ENCODE data around the gene ARMC6. TPM values are rescaled to one million over a fixed set of nuclear protein-coding genes. Genes with fewer than 3 reads are reported as not detected.
"Not testable (repeated sequence)": the region's sequence is repeated elsewhere in the genome, so short reads cannot be mapped to it uniquely, and the experiment has no call there.

Gene ARMC6
- polyA plus RNA-seq, 1 donor from 2014 or later: 74.4 TPM

DNA sequence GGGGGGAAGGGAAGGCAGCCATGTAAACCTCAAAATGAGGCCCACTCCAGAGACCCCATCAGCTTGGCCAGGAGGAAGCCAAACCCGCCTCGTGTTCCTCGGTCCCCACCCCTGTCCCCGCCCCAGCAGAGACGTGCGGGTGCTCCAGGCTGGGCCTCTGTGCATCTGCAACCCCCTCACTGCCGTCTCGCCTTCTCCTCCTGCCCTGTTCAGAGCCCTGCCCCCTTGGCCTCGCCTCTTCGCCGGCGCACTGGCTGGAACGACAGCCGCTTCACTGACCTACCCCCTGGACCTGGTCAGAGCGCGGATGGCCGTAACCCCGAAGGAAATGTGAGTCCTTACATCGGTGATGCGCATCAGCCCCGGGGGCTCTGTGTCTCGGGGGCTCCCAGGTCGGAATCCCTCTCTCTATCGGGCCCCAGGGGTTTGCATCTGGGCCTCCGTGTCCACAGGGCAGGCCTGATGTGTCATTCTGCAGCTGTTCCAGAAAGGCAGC, 72.7 kb downstream of the ARMC6 start:
- H3K9me3 ChIP-seq (ENCODE audit: low read length): no peaks in the 10 kb centered on the region
- TF ChIP-seq RAD21 (conservative IDR thresholded peaks at IDR 0.05): no peak
- TF ChIP-seq EP300 (conservative IDR thresholded peaks at IDR 0.05; ENCODE audit: poor library complexity, severe bottlenecking): no peak
- TF ChIP-seq, protein P1, sequence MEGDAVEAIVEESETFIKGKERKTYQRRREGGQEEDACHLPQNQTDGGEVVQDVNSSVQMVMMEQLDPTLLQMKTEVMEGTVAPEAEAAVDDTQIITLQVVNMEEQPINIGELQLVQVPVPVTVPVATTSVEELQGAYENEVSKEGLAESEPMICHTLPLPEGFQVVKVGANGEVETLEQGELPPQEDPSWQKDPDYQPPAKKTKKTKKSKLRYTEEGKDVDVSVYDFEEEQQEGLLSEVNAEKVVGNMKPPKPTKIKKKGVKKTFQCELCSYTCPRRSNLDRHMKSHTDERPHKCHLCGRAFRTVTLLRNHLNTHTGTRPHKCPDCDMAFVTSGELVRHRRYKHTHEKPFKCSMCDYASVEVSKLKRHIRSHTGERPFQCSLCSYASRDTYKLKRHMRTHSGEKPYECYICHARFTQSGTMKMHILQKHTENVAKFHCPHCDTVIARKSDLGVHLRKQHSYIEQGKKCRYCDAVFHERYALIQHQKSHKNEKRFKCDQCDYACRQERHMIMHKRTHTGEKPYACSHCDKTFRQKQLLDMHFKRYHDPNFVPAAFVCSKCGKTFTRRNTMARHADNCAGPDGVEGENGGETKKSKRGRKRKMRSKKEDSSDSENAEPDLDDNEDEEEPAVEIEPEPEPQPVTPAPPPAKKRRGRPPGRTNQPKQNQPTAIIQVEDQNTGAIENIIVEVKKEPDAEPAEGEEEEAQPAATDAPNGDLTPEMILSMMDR (IDR thresholded peaks at IDR 0.05; ENCODE audit: poor library complexity, severe bottlenecking): no peak
- no peak for TF ChIP-seq TAF1 (IDR thresholded peaks at IDR 0.05; ENCODE audit: low read depth)
- TF ChIP-seq, protein P2, sequence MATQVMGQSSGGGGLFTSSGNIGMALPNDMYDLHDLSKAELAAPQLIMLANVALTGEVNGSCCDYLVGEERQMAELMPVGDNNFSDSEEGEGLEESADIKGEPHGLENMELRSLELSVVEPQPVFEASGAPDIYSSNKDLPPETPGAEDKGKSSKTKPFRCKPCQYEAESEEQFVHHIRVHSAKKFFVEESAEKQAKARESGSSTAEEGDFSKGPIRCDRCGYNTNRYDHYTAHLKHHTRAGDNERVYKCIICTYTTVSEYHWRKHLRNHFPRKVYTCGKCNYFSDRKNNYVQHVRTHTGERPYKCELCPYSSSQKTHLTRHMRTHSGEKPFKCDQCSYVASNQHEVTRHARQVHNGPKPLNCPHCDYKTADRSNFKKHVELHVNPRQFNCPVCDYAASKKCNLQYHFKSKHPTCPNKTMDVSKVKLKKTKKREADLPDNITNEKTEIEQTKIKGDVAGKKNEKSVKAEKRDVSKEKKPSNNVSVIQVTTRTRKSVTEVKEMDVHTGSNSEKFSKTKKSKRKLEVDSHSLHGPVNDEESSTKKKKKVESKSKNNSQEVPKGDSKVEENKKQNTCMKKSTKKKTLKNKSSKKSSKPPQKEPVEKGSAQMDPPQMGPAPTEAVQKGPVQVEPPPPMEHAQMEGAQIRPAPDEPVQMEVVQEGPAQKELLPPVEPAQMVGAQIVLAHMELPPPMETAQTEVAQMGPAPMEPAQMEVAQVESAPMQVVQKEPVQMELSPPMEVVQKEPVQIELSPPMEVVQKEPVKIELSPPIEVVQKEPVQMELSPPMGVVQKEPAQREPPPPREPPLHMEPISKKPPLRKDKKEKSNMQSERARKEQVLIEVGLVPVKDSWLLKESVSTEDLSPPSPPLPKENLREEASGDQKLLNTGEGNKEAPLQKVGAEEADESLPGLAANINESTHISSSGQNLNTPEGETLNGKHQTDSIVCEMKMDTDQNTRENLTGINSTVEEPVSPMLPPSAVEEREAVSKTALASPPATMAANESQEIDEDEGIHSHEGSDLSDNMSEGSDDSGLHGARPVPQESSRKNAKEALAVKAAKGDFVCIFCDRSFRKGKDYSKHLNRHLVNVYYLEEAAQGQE (IDR thresholded peaks at IDR 0.05; ENCODE audit: borderline replicate concordance): no peak
- no peak for TF ChIP-seq SMC3 (conservative IDR thresholded peaks at IDR 0.05; ENCODE audit: poor library complexity)
- TF ChIP-seq POLR2AphosphoS5 (IDR thresholded peaks at IDR 0.05): no peak
- TF ChIP-seq EZH2 (IDR thresholded peaks at IDR 0.05; ENCODE audit: borderline replicate concordance, insufficient read depth, low read length, poor library complexity, severe bottlenecking): no peak
- no peak for TF ChIP-seq MXI1 (conservative IDR thresholded peaks at IDR 0.05; ENCODE audit: poor library complexity, severe bottlenecking)
- H3K9me2 ChIP-seq (ENCODE audit: insufficient read depth, low read length): no peaks in the 10 kb centered on the region
- no peaks in the 10 kb centered on the region for H3K79me2 ChIP-seq (replicated peaks; ENCODE audit: insufficient read depth, low read length)
- no peak overlapping the region for H3K4me2 ChIP-seq (ENCODE audit: low read length)
- H3K4me3 ChIP-seq (ENCODE audit: low read length): no peak overlapping the region
- no peaks in the 10 kb centered on the region for H3K27me3 ChIP-seq (ENCODE audit: insufficient read depth, low read depth, low read length)
- H3F3A ChIP-seq (ENCODE audit: insufficient read depth, low read length, poor library complexity, severe bottlenecking): no peaks in the 10 kb centered on the region
- no peak overlapping the region for H3K27ac ChIP-seq (ENCODE audit: low read length)
- no peak overlapping the region for H3K9ac ChIP-seq (ENCODE audit: low read length)
- no peaks in the 10 kb centered on the region for H4K20me1 ChIP-seq (ENCODE audit: insufficient read depth)
- H2AFZ ChIP-seq (ENCODE audit: low read depth, low read length): no peak overlapping the region
- no peaks in the 10 kb centered on the region for H3K36me3 ChIP-seq (ENCODE audit: insufficient read depth, low read length)

DNA sequence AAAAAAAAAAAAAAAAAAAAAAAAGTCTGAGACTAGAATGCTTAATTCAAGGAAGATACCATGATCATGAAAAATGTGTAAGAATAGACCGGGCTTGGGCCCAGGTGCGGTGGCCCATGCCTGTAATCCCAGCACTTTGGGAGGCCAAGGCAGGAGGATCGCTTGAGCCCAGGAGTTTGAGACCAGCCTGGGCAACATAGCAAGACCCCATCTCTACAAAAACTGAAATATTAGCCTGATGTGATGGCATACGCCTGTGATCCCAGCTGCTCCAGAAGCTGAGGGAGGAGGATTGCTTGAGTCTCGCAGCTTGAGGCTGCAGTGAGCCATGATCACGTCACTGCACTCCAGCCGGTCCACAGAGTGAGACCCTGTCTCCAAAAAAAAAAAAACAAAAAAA, 73.5 kb downstream of the ARMC6 start:
- H3K4me3 ChIP-seq (ENCODE audit: low read length); H3K27ac ChIP-seq (ENCODE audit: low read length); H3K79me2 ChIP-seq (replicated peaks; ENCODE audit: insufficient read depth, low read length); H3K36me3 ChIP-seq (ENCODE audit: insufficient read depth, low read length); H4K20me1 ChIP-seq (ENCODE audit: insufficient read depth); H3F3A ChIP-seq (ENCODE audit: insufficient read depth, low read length, poor library complexity, severe bottlenecking); H3K9me2 ChIP-seq (ENCODE audit: insufficient read depth, low read length); H3K9ac ChIP-seq (ENCODE audit: low read length); H2AFZ ChIP-seq (ENCODE audit: low read depth, low read length); H3K4me2 ChIP-seq (ENCODE audit: low read length); H3K9me3 ChIP-seq (ENCODE audit: low read length); H3K27me3 ChIP-seq (ENCODE audit: insufficient read depth, low read depth, low read length): not testable (repeated sequence)

DNA sequence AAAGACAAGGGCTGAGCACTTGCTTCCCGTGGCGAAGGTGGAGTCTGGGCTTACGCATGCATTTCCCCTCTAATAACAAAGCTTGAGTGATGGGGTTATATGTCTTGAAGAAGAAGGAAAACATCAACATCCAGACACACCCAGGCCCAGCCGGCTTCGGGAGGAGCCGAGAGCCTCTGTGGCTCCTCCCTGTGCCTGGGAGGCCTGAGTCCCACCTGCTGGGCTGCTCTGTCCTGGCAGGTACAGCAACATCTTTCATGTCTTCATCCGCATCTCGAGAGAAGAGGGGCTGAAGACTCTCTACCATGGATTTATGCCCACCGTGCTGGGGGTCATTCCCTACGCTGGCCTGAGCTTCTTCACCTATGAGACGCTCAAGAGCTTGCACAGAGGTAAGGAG, 74.3 kb downstream of the ARMC6 start:
- Histone ChIP-seq H3K9me3 (ENCODE audit: low read length) (no peaks in the 10 kb centered on the region), H3K4me2 (ENCODE audit: low read length) (no peak overlapping the region)
- TF ChIP-seq, protein P2 (IDR thresholded peaks at IDR 0.05; ENCODE audit: borderline replicate concordance): no peak
- TF ChIP-seq TAF1 (IDR thresholded peaks at IDR 0.05; ENCODE audit: low read depth): no peak
- TF ChIP-seq RAD21 (conservative IDR thresholded peaks at IDR 0.05): no peak
- TF ChIP-seq SMC3 (conservative IDR thresholded peaks at IDR 0.05; ENCODE audit: poor library complexity): no peak
- no peak for TF ChIP-seq EZH2 (IDR thresholded peaks at IDR 0.05; ENCODE audit: borderline replicate concordance, insufficient read depth, low read length, poor library complexity, severe bottlenecking)
- TF ChIP-seq POLR2AphosphoS5 (IDR thresholded peaks at IDR 0.05): no peak
- TF ChIP-seq EP300 (conservative IDR thresholded peaks at IDR 0.05; ENCODE audit: poor library complexity, severe bottlenecking): no peak
- TF ChIP-seq, protein P1 (IDR thresholded peaks at IDR 0.05; ENCODE audit: poor library complexity, severe bottlenecking): no peak
- no peak for TF ChIP-seq MXI1 (conservative IDR thresholded peaks at IDR 0.05; ENCODE audit: poor library complexity, severe bottlenecking)

More for the DNA sequence above, 74.3 kb downstream of the ARMC6 start:
- no peaks in the 10 kb centered on the region for H4K20me1 ChIP-seq (ENCODE audit: insufficient read depth)
- no peak overlapping the region for H3K27ac ChIP-seq (ENCODE audit: low read length)
- H2AFZ ChIP-seq (ENCODE audit: low read depth, low read length): no peak overlapping the region
- H3K9ac ChIP-seq (ENCODE audit: low read length): no peak overlapping the region
- H3K9me2 ChIP-seq (ENCODE audit: insufficient read depth, low read length): no peaks in the 10 kb centered on the region
- no peaks in the 10 kb centered on the region for H3F3A ChIP-seq (ENCODE audit: insufficient read depth, low read length, poor library complexity, severe bottlenecking)
- H3K27me3 ChIP-seq (ENCODE audit: insufficient read depth, low read depth, low read length): no peaks in the 10 kb centered on the region
- H3K79me2 ChIP-seq (replicated peaks; ENCODE audit: insufficient read depth, low read length): no peaks in the 10 kb centered on the region
- H3K36me3 ChIP-seq (ENCODE audit: insufficient read depth, low read length): no peaks in the 10 kb centered on the region
- H3K4me3 ChIP-seq (ENCODE audit: low read length): no peak overlapping the region
